K562 (cell line): ENCODE data around the gene UBE3B. TPM values are rescaled to one million over a fixed set of nuclear protein-coding genes. Genes with fewer than 3 reads are reported as not detected.

Experiments used
- BRCA1 ChIP-seq, 2 experiments: fragments of 450-650 bp in 1 of 2; sonication (generic) in 1 of 2; formaldehyde crosslinking in 1 of 2; IDR thresholded peaks; 2 replicates each; pipeline versions ENCODE4 v1.5.0 to v1.6.1; 2017 to 2020; ENCODE audit warnings: mild to moderate bottlenecking in 1 of 2, missing genetic modification reagents in 1 of 2
- CEBPB ChIP-seq: fragments of 450-650 bp; IDR thresholded peaks from 2 replicates; pipeline ENCODE4 v1.6.1; 2016; ENCODE audit warnings: missing genetic modification characterization, missing compliant biosample characterization
- XRCC5 ChIP-seq: fragments of 200-400 bp; formaldehyde crosslinking; IDR thresholded peaks from 2 replicates; pipeline ENCODE4 v1.6.1; 2017; ENCODE audit warnings: low read depth, mild to moderate bottlenecking, low read length
- ZNF561 ChIP-seq: fragments of 450-650 bp; formaldehyde crosslinking; conservative IDR thresholded peaks from 2 replicates; pipeline ENCODE4 v1.4.0; 2020; ENCODE audit warnings: mild to moderate bottlenecking, moderate library complexity
- polyA plus RNA-seq, 8 experiments: library from polyadenylated mRNA; depleted of rRNA in 4 of 8; stranded (reverse) in 5 of 8; unstranded in 3 of 8; fragments of >200 nt; fragmentation: Nextera tagmentation in 2 of 8; fragmentation: Illumina TruSeq in 1 of 8; extraction: Ambion mirVana in 2 of 8; extraction: Trizol in 1 of 8; gene quantifications; 2 replicates each; pipeline versions ENCODE4 v1.2.1 to v1.2.3, GENCODE V29; 2011 to 2014; ENCODE audit warnings: inconsistent platforms in 1 of 8, missing spikeins in 1 of 8
- total RNA-seq, 7 experiments: library from RNA; depleted of rRNA in 6 of 7; stranded (reverse); fragments of >200 nt in 6 of 7; fragmentation: Illumina TruSeq in 2 of 7; extraction: Trizol in 2 of 7; gene quantifications; 2 replicates each; pipeline versions ENCODE4 v1.2.1 to v1.2.3, GENCODE V29; 2011 to 2021; ENCODE audit warnings: low replicate concordance in 1 of 7
- TF ChIP-seq, protein P1 (sequence below), 3 experiments: IDR thresholded peaks in 2 of 3; conservative IDR thresholded peaks in 1 of 3; 2 replicates each; pipeline ENCODE4 v1.5.1; 2011 to 2012; ENCODE audit warnings: low read length in 3 of 3, mild to moderate bottlenecking in 3 of 3, control low read depth in 2 of 3, improper control_type of control experiment in 1 of 3, inconsistent platforms in 1 of 3, low read depth in 1 of 3, mixed read lengths in 1 of 3, moderate library complexity in 1 of 3; ENCODE audit not compliant: insufficient read depth in 2 of 3
- TF ChIP-seq, protein P2 (sequence below): fragments of 250-450 bp; sonication (Bioruptor Pico); IDR thresholded peaks from 2 replicates; pipeline ENCODE4 v1.5.1; 2021; ENCODE audit warnings: mild to moderate bottlenecking
- TF ChIP-seq, protein P3 (sequence below): sonication (generic); formaldehyde crosslinking; IDR thresholded peaks from 2 replicates; pipeline ENCODE4 v1.8.1; 2023; ENCODE audit warnings: mild to moderate bottlenecking, missing genetic modification reagents
- TF ChIP-seq, protein P4 (sequence below): fragments of 250-450 bp; sonication (Bioruptor Pico); IDR thresholded peaks from 2 replicates; pipeline ENCODE4 v1.4.0; 2020; ENCODE audit warnings: mild to moderate bottlenecking
- TF ChIP-seq, protein P5 (sequence below): fragments of 250-450 bp; sonication (Bioruptor Pico); IDR thresholded peaks from 2 replicates; pipeline ENCODE4 v1.8.0; 2022; ENCODE audit warnings: inconsistent platforms, mild to moderate bottlenecking, moderate library complexity, borderline replicate concordance
- TF ChIP-seq, protein P6 (sequence below): fragments of 450-650 bp; IDR thresholded peaks from 2 replicates; pipeline ENCODE4 v1.6.1; 2017; ENCODE audit warnings: antibody characterized with exemption, mild to moderate bottlenecking
- TF ChIP-seq, protein P7 (sequence below), 2 experiments: IDR thresholded peaks; 2 replicates each; pipeline ENCODE4 v1.6.1; 2012; ENCODE audit warnings: improper control_type of control experiment in 2 of 2, low read depth in 2 of 2, low read length in 2 of 2, borderline replicate concordance in 1 of 2

UBE3B gene
- total and polyA plus RNA-seq, 9 of the 15 experiments (the other 6 are each of a cell fraction or from before 2014, with no cell fraction given), result 7.6 to 23.6 (median 15.5) TPM

DNA sequence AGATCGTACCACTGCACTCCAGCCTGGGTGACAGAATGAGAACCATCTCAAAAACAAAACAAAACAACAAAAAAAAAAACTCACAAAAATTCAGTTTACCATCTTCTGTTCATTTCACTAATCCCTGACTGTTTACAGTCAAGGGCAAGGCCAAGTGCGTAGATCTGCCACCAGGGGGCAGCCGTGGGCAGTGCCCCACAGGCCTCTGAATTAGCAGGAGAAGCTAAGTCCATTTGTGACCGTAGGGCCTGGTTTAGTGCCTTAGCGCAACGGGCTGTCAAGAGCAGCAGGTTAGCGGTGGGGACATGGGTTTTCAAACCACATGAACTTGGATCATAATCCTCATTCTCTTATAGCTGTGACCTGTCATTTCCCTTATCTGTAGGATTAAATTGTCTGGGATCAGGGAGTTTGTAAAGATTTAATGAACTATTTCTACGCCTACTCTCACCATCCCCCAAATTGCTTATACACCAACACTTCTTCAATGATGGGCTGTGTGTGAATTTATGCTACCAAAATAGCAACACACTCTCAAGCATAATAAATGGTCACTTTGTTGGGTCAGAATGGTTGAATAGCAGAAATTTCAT, 49.3 kb upstream of the UBE3B start (continued):
- TF ChIP-seq, protein P1, sequence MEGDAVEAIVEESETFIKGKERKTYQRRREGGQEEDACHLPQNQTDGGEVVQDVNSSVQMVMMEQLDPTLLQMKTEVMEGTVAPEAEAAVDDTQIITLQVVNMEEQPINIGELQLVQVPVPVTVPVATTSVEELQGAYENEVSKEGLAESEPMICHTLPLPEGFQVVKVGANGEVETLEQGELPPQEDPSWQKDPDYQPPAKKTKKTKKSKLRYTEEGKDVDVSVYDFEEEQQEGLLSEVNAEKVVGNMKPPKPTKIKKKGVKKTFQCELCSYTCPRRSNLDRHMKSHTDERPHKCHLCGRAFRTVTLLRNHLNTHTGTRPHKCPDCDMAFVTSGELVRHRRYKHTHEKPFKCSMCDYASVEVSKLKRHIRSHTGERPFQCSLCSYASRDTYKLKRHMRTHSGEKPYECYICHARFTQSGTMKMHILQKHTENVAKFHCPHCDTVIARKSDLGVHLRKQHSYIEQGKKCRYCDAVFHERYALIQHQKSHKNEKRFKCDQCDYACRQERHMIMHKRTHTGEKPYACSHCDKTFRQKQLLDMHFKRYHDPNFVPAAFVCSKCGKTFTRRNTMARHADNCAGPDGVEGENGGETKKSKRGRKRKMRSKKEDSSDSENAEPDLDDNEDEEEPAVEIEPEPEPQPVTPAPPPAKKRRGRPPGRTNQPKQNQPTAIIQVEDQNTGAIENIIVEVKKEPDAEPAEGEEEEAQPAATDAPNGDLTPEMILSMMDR (IDR thresholded peaks at IDR 0.05 in 2 of 3, conservative IDR thresholded peaks at IDR 0.05 in 1 of 3; ENCODE audit: insufficient read depth in 2 of 3, low read depth in 1 of 3, low read length in 3 of 3), result peak; percentile 92 to 98 (median 96)
- 0 out of 2 replicates have a peak, but pooled peaks have one; percentile 60 for TF ChIP-seq XRCC5
- TF ChIP-seq, protein P2, sequence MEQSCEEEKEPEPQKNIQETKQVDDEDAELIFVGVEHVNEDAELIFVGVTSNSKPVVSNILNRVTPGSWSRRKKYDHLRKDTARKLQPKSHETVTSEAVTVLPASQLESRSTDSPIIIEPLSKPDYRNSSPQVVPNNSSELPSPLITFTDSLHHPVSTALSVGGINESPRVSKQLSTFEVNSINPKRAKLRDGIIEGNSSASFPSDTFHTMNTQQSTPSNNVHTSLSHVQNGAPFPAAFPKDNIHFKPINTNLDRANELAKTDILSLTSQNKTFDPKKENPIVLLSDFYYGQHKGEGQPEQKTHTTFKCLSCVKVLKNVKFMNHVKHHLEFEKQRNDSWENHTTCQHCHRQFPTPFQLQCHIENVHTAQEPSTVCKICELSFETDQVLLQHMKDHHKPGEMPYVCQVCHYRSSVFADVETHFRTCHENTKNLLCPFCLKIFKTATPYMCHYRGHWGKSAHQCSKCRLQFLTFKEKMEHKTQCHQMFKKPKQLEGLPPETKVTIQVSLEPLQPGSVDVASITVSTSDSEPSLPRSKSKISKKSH (CRISPR knock-in tag), result no peak
- TF ChIP-seq, protein P3, sequence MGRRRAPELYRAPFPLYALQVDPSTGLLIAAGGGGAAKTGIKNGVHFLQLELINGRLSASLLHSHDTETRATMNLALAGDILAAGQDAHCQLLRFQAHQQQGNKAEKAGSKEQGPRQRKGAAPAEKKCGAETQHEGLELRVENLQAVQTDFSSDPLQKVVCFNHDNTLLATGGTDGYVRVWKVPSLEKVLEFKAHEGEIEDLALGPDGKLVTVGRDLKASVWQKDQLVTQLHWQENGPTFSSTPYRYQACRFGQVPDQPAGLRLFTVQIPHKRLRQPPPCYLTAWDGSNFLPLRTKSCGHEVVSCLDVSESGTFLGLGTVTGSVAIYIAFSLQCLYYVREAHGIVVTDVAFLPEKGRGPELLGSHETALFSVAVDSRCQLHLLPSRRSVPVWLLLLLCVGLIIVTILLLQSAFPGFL, result no peak
- no peak for TF ChIP-seq CEBPB (tag)
- TF ChIP-seq, protein P4, sequence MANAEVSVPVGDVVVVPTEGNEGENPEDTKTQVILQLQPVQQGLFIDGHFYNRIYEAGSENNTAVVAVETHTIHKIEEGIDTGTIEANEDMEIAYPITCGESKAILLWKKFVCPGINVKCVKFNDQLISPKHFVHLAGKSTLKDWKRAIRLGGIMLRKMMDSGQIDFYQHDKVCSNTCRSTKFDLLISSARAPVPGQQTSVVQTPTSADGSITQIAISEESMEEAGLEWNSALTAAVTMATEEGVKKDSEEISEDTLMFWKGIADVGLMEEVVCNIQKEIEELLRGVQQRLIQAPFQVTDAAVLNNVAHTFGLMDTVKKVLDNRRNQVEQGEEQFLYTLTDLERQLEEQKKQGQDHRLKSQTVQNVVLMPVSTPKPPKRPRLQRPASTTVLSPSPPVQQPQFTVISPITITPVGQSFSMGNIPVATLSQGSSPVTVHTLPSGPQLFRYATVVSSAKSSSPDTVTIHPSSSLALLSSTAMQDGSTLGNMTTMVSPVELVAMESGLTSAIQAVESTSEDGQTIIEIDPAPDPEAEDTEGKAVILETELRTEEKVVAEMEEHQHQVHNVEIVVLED (CRISPR knock-in tag), result no peak
- TF ChIP-seq, protein P5, sequence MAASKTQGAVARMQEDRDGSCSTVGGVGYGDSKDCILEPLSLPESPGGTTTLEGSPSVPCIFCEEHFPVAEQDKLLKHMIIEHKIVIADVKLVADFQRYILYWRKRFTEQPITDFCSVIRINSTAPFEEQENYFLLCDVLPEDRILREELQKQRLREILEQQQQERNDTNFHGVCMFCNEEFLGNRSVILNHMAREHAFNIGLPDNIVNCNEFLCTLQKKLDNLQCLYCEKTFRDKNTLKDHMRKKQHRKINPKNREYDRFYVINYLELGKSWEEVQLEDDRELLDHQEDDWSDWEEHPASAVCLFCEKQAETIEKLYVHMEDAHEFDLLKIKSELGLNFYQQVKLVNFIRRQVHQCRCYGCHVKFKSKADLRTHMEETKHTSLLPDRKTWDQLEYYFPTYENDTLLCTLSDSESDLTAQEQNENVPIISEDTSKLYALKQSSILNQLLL, result no peak
- TF ChIP-seq, protein P6, sequence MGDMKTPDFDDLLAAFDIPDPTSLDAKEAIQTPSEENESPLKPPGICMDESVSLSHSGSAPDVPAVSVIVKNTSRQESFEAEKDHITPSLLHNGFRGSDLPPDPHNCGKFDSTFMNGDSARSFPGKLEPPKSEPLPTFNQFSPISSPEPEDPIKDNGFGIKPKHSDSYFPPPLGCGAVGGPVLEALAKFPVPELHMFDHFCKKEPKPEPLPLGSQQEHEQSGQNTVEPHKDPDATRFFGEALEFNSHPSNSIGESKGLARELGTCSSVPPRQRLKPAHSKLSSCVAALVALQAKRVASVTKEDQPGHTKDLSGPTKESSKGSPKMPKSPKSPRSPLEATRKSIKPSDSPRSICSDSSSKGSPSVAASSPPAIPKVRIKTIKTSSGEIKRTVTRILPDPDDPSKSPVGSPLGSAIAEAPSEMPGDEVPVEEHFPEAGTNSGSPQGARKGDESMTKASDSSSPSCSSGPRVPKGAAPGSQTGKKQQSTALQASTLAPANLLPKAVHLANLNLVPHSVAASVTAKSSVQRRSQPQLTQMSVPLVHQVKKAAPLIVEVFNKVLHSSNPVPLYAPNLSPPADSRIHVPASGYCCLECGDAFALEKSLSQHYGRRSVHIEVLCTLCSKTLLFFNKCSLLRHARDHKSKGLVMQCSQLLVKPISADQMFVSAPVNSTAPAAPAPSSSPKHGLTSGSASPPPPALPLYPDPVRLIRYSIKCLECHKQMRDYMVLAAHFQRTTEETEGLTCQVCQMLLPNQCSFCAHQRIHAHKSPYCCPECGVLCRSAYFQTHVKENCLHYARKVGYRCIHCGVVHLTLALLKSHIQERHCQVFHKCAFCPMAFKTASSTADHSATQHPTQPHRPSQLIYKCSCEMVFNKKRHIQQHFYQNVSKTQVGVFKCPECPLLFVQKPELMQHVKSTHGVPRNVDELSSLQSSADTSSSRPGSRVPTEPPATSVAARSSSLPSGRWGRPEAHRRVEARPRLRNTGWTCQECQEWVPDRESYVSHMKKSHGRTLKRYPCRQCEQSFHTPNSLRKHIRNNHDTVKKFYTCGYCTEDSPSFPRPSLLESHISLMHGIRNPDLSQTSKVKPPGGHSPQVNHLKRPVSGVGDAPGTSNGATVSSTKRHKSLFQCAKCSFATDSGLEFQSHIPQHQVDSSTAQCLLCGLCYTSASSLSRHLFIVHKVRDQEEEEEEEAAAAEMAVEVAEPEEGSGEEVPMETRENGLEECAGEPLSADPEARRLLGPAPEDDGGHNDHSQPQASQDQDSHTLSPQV, result no peak
- TF ChIP-seq, protein P7, sequence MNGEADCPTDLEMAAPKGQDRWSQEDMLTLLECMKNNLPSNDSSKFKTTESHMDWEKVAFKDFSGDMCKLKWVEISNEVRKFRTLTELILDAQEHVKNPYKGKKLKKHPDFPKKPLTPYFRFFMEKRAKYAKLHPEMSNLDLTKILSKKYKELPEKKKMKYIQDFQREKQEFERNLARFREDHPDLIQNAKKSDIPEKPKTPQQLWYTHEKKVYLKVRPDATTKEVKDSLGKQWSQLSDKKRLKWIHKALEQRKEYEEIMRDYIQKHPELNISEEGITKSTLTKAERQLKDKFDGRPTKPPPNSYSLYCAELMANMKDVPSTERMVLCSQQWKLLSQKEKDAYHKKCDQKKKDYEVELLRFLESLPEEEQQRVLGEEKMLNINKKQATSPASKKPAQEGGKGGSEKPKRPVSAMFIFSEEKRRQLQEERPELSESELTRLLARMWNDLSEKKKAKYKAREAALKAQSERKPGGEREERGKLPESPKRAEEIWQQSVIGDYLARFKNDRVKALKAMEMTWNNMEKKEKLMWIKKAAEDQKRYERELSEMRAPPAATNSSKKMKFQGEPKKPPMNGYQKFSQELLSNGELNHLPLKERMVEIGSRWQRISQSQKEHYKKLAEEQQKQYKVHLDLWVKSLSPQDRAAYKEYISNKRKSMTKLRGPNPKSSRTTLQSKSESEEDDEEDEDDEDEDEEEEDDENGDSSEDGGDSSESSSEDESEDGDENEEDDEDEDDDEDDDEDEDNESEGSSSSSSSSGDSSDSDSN (IDR thresholded peaks at IDR 0.05; ENCODE audit: borderline replicate concordance in 1 of 2, low read depth in 2 of 2, low read length in 2 of 2), result no peak
- no peak for TF ChIP-seq BRCA1 (IDR thresholded peaks at IDR 0.05)
- no peak for TF ChIP-seq BRCA1 (CRISPR knock-in tag; IDR thresholded peaks at IDR 0.05)
- TF ChIP-seq ZNF561 (CRISPR knock-in tag), result no peak
